CD4-positive, alpha-beta T cell treated with Interleukin-21 for 1 hour (primary cell): ENCODE data around the gene C1QTNF6.
A peak's percentile ranks its signal among the peaks of the same experiment; 100 is the strongest.
"Not testable (repeated sequence)": the region's sequence is repeated elsewhere in the genome, so short reads cannot be mapped to it uniquely, and the experiment has no call there.

Experiments
- DNase-seq: peaks from one replicate; pipeline ENCODE4 v3.0.0-alpha.2; 2020

C1QTNF6 gene

GRCh38 chr22:37187891-37188761 lies at the start of gene C1QTNF6:
C1QTNF6 (minus strand) TSS chr22:37188247; CDS start chr22:37188213, 34 bp downstream.
- no peak for DNase-seq

- no peak for DNase-seq
Observed at GRCh38 chr22:37235897-37236607, 48.0 kb upstream of the C1QTNF6 start.

GRCh38 chr22:37234736-37235711 lies 47.0 kb upstream of the C1QTNF6 start:
- no peak for DNase-seq

- DNase-seq, result no peak
Observed at GRCh38 chr22:37233751-37234631, 45.9 kb upstream of the C1QTNF6 start.

- not testable (repeated sequence) for DNase-seq
Observed at GRCh38 chr22:37233371-37233750, 45.3 kb upstream of the C1QTNF6 start.

GRCh38 chr22:37232140-37232998 lies 44.3 kb upstream of the C1QTNF6 start:
- DNase-seq, result no peak

- no peak for DNase-seq
Observed at GRCh38 chr22:37231406-37232139, 43.5 kb upstream of the C1QTNF6 start.

- DNase-seq, result peak; percentile 74
Observed at GRCh38 chr22:37230673-37231405, 42.8 kb upstream of the C1QTNF6 start.

GRCh38 chr22:37229805-37230672 lies 42.0 kb upstream of the C1QTNF6 start:
- peak; percentile 90 for DNase-seq

GRCh38 chr22:37229012-37229804 lies 41.2 kb upstream of the C1QTNF6 start:
- DNase-seq, result peak; percentile 63

- peak; percentile 64 for DNase-seq
Observed at GRCh38 chr22:37228106-37229011, 40.3 kb upstream of the C1QTNF6 start.

GRCh38 chr22:37226514-37226913 lies 38.5 kb upstream of the C1QTNF6 start:
- DNase-seq, result no peak

GRCh38 chr22:37226087-37226486 lies 38.0 kb upstream of the C1QTNF6 start:
- DNase-seq, result no peak

GRCh38 chr22:37225481-37225880 lies 37.4 kb upstream of the C1QTNF6 start:
- DNase-seq, result no peak

GRCh38 chr22:37224757-37225420 lies 36.8 kb upstream of the C1QTNF6 start:
- DNase-seq, result no peak
